K562 (cell line): ENCODE data around the gene ADARB2.

Source experiments
- TAF1 ChIP-seq: IDR thresholded peaks from 2 replicates; pipeline ENCODE4 v1.6.1; 2011; ENCODE audit warnings: mild to moderate bottlenecking, low read length, moderate library complexity; ENCODE audit not compliant: insufficient read depth, control insufficient read depth, severe bottlenecking; ENCODE audit errors: extremely low read depth
- ZNF140 ChIP-seq: fragments of 250-450 bp; sonication (Bioruptor Pico); IDR thresholded peaks from 2 replicates; pipeline ENCODE4 v1.8.0; 2021; ENCODE audit warnings: moderate library complexity, mild to moderate bottlenecking, inconsistent platforms

DNA sequence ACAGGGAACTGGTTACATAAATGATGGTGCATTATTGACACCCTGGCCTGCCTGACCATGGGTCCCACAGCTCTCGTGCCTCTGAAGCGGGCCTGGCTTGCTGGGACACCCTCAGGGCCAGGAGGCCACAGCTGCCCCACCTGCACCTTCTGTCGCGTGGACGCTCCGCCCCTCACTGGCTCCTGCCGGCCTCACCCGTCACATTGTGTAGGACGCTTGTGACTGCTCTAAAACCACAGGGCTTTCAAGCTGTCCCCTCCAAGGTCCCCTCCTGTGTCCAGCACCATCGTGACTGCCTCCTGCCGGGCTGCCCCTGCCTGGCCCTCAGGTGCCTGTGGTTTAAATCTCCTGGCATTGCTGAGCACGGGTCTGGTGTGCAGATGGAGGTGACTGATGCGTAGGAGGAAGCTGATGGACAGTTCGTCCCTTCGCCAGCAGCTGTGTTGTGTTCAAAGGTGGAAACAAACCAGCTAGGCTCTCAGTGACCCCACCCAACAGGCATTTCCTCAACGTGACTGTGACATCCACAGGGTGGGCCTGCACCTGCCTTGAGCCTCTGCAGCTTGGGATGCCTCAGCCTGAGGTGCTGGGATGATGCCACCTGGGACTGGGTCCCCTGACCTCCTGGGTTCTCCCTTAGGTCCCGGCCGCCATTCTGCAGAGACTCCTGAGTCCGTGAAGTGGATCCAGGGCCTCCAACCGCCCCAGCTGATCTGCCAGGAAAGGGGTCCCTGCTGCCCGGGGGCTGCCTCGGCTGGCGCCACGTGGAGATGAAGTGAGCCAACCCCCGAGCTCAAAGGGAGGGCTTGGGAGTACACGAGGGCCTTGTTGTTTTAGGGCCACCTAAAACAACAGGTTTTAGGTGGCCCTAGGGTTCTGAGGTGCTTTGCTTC lies 532.6 kb downstream of the ADARB2 start:
- TF ChIP-seq TAF1 (no peak), ZNF140 (no peak)
